ENCODE results near the gene HAUS8.

HAUS8 gene

DNA sequence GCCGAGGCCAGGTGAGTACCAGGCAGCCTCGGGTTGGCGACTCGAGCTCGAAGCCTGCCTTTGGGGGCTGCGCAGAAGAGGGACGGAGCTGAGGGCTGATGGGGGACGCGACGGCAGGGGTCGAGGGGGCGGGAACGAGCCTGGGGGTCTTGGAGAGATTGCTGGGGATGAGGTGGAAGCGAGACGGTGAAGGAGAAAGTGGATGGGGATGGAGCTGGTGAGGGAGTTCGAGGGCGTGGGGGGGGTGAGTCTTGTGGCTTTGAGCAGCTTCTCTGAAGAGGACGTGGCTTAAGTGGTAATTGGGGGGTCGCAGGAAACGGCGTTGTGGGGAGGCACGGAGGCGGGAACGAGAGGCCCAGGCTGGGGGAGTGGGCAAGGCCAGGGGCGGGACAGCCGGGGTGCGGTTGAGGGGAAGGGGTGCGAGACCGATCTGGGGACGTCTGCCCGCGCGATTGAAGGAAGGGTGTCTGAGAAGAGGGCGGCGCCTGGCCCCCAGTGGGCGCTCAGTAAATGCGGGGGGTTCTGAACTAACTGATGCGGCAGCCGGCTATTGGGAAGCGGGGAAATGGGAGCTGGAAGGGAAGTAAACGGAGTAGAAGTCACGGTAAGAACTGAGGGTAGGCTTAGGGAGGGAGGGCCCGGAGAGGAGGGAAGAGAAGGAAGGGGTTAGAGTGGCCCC is 751 bp upstream of the HAUS8 start:
- FAIRE-seq = no peak

DNA sequence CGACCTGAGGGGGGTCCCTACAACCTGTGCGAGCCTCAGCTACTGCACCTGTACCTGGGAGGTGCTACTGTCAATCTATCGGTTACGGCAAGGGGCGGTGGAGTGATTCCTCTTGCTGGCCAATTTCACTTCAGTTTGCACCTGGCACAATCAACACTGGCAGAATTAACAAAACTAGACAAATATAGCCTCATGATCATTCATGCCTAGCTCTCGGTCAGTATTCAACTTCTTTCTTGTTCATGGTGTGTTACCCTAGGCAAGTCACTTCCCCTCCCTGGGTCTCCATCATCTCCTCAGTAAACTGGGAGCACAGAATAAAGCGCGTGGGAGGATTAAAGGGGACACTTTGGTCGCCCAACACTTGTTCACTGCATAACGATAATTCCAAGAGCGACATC is 618 bp downstream of the HAUS8 start:
- DNase-seq (ENCODE audit: low spot score) (no peak), FAIRE-seq (no peak)

More for the DNA sequence above, 751 bp upstream of the HAUS8 start:
- no peak for DNase-seq (ENCODE audit: low spot score)

DNA sequence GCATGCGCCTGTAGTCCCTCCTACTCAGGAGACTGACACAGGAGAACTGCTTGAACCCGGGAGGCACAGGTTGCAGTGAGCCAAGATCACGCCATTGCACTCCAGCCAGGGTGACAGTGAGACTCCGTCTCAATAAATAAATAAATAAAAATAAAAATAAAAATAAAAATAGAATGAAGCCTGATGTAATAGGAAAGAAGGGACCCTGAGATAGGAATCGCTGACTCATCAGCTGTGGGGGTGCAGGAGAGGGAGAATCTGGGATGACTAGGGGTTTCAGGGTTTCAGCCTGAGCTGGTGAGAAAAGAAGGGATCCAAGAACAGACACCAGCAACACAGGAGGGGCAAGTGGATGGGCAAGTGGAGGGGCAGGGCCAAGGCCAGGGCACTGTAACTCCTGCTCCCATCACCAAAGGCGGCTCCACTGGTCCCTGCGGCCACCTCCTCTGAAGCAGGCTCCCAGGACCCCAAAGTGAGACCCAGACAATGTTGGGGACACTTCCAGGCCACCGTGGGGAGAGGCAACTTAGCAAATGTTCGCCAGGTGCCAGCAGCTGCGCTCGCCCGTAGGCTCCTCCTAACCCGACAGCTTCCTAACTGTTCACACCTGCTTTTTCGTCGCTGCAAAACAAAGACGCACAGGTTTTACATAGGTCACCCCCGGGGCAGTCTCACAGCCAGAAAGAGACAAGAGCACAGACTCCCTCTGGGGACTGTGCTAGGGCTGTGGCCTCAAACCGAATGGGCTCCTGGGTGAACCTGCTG is 1.2 kb downstream of the HAUS8 start:
- DNase-seq (ENCODE audit: low spot score) (no peak), FAIRE-seq (no peak)

DNA sequence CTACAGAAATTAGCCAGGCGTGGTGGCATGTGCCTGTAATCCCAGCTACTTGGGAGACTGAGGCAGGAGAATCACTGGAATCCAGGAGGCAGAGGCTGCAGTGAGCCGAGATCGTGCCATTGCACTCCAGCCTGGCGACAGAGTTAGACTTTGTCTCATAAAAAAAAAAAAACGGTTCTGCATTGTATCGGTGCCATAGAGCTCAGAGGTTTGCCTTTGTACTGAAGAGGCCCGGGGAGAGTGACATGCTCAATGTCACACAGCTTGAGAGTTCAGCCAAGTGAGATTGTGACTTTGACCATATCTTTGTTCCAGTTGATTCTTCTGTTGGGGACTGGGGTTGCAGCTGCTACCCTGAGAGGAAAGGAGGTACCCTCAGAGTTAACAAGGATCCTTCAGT is 4.3 kb downstream of the HAUS8 start:
- no peak for DNase-seq (ENCODE audit: low spot score)
- no peak for FAIRE-seq

DNA sequence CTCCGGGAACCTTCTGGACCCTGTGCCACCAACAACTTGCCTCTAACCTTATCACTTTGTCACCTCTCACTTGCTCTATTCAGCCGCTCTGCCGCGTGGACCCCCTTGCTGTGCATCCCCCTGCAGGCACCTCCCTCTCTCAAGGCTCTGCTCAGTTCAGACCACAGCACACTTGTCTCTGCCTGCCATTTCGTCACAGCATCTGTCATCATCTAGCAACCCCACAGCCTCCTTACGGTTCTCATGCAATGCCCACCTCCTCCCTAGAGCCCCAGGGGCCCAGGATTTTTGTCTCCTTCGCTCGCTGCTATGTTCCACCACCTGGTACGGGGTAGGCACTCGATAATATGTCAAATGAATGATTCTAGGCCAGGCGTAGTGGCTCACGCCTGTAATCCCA is 4.8 kb downstream of the HAUS8 start:
- DNase-seq (ENCODE audit: low spot score) = no peak
- FAIRE-seq = no peak

DNA sequence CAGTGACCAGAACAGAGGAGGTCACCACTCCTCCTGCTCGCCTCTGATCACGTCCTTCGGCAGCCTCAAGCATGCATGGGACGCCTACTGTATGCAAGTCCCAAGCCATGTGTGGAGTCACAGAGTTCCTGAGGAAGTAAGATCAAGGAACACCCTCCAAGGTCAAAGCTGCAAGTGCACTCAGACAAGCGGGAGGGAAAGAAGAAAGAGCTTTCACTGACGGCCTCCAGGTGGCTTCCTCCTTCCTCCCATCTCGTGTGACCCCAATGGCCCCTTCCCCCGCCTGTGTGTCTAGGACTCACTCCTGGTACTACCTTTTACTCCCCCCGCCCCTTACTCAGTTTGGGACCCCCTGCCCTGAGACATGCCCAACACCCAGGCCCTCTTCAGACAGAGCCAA is 6.1 kb downstream of the HAUS8 start:
- no peak for DNase-seq (ENCODE audit: low spot score)
- no peak for FAIRE-seq

DNA sequence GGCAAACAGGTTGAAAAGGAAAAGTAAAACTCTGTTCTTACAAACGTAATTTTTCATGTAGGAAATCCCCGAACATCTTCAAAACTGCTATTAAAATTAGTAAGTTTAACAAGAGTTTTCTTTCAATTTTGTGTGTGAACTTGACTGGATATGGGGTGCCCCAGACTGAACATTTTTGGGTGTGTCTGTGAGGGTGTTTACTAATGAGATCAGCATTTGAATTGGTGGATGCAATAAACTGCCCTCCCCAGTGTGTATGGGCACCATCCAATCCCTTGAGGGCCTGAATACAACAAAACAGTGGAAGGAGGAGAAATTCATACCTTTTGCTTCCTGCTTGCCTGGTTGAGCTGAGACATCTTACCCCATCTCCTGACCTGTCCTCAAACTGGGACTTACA is 11.8 kb downstream of the HAUS8 start:
- DNase-seq (ENCODE audit: low spot score) (no peak), FAIRE-seq (no peak)

DNA sequence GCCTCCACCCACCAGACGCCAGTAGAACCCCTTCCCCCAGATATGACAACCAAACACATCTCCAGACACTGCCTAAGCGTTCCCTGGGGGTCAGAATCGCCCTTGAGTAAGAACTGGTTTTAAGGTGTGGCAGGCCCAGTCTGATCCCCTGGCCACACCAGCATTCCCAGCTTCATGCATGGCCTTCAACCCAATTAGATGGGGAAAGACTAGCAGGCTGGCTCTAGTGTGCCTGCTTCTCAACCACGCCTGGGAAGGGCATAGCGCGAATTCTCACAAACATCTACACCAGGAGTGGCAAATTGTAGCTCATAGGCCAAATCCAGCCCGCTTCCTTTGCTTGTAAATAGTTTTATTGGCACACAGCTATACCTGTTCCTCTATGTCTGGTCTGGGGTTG is 13.6 kb downstream of the HAUS8 start:
- DNase-seq (ENCODE audit: low spot score) (no peak), FAIRE-seq (no peak)

DNA sequence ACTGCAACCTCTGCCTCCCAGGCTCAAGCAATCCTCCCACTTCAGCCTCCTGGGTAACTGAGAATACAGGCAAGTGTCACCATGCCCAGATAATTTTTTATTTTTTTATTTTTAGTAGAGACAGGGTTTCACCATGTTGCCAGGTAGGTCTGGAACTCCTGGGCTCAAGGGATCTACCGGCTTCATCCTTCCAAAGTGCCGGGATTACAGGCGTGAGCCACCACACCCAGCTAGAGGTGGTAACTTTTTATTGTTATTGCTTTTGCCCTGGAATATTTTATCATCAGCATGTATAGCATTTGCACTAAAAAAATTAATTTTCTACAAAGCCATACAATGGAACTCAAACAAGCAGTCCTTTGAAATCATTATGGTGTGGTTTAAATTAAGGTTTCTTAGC is 14.0 kb downstream of the HAUS8 start:
- FAIRE-seq (no peak), DNase-seq (ENCODE audit: low spot score) (no peak)

DNA sequence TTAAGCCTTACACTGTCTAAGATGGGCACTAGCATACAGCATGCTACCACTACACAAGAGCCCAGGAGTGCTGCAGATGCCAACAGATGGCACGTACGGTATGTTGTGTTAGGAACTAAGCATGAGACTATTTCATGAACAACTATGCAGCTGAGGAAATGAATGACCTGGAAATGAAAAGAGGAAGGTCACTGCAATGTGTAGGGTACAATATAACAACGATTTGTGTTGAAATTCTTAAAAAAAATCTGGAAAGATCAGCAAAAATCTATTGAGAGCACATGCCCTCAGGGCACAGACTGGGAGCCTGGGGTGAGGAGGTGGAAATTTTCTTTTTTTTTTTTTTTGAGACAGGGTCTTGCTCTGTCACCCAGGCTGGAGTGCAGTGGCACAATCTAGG is 14.4 kb downstream of the HAUS8 start:
- FAIRE-seq = no peak
- DNase-seq (ENCODE audit: low spot score) = no peak

DNA sequence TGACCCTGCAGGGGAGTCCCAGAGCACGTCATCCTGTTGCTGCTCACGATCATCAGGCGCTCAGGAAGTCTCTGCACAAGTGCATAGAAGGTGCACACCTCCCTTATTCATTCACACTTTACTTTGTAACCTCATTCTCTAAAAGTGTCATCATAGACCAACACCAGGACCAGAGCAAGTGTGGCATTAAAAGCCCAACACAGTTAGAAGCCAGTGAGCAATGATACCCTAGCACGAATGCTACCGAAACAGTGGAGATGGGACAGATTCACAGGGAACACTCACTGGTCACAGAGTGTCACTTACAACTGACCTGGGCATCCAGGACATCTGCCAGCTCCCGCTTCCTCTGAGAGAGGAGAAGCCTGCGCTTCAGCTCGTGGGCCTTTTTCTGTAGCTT is 17.0 kb downstream of the HAUS8 start:
- DNase-seq (ENCODE audit: low spot score) = no peak
- FAIRE-seq = no peak

DNA sequence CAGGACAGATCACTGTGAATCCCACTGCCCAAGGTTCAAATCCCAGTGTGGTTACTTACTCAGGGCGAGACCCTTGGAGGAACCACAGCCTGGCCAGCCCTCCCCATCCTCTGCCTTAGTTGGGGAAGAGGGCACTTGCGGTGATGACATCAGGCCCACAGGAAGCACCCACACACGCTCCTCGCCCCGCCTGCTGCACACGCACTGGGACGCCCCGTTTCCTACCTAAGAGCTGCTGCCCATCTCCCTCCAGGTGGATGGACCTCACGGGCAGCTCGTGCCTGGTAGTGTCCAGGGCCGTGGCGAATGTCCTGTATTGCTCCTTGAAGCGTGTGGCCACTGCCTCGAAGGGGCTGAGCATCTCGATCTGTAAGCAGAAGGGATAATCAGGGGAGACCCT is 19.6 kb downstream of the HAUS8 start:
- FAIRE-seq (no peak), DNase-seq (ENCODE audit: low spot score) (no peak)

DNA sequence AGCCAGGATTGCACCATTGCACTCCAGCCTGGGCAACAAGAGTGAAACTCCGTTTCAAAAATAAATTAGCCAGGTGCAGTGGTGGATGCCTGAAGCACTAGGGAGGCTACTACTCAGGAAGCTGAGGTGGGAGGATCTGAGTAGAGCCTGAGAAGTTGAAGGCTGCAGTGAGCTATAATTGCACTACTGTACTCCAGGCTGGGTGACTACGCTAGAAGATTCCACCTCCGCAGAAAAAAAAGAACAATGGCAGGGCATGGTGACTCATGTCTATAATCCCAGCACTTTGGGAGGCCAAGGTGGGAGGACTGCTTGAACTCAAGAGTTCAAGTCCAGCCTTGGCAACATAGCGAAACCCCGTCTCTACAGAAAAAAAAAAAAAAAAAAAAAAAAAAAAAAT is 20.5 kb downstream of the HAUS8 start:
- FAIRE-seq = no peak
- DNase-seq (ENCODE audit: low spot score) = no peak

DNA sequence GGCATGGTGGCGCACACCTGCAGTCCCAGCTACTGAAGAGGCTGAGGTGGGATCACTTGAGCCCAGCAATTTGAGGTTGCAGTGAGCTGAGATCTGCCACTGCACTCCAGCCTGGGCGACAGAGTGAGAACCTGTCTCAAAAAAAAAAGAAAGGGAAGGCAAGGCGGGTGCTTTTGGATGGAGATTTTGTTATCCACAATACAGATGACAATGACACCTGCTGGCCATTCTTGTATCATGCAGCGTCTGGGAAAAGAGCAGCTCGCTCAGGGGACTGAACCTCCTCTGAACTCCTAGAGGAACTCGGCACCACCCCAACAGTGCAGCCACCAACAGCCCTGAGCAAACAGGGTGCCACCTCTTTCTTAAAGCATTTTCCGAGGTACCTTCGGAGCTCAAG is 22.8 kb downstream of the HAUS8 start:
- DNase-seq (ENCODE audit: low spot score) = no peak
- no peak for FAIRE-seq

DNA sequence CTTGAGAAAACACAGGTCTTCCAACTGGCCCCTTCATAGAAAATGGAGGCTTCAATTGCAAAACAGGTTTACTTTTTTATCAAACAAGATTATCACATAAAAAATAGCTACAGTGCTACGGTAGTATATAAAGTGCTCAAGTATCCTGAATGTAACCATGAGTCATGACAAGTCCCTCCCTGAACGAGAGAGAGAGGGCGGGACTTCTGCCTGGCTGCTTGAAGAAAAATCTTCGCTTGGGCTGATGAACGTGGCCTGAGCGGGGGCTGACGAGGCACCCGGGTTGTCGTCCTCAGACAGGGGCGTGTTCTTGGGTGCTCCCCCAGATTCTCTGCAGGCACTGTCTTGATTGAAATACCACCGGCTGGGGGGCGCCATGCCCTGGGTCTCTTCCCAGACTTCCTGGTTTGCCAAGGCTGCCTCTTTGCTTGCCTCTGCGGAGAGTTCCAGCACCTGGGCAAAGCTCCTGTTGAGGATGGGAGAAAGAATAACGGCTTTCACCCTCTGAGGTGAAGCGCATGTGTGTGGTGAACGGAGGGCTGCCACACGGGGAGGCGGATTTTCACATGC is 25.5 kb downstream of the HAUS8 start:
- DNase-seq (ENCODE audit: low spot score) = no peak
- FAIRE-seq = no peak

DNA sequence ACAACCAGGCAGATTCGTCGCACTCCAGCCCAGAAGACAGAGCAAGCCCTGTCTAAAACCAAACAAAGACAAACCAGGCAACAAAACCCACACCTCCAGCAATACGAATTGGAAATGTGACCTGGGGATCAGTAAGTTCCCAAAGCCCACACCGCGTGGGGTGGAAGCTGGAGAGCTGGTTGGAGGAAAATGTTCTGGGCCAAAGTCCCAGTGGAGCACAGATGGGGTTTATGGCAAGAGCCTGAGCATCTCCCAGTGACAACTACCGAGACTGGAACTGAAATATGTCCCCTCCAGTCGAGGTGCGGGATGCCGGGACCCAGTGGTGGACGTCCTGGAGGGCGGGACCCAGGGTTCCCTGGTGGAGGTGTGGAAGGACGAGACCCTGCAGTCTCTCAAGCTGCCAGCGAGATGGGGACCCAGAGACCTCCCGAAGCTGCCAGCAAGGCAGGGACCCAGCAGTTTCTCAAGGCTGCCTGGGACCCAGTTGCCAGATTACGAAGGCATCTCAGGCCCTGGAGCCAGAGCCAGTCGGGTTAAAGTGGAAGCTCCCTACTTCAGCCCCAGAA is 26.3 kb downstream of the HAUS8 start:
- no peak for FAIRE-seq

DNA sequence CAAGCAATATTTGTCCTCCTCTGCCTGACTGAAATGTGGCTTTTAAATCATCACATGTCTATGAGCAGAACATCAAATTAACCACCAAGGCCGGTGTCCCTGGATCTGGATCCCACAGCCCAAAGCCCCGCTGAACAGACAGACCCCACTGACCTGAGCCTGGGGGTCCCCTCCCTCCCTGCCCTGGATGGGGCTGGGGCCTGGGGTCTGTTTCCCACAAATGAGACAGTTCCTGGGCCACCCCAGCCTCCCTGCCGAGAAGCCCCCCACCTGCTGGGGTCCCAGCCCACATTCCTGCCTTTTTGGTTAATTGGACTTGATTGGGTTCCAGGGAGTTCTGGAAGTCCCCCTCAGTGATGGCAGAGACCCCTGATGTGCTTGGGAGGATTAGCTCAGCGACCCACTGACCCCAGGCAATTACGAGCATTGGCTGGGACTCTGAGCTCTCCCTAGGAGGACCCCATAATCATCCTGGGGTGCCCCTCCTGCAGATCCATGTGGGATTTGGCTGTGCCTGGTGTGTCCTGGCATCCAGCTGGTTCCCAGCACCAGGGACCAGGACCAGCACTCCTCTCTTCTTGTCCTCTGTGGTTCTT is 29.2 kb downstream of the HAUS8 start:
- DNase-seq (ENCODE audit: low spot score) = no peak
- FAIRE-seq = no peak

More for the DNA sequence above, 26.3 kb downstream of the HAUS8 start:
- DNase-seq (ENCODE audit: low spot score) = no peak

DNA sequence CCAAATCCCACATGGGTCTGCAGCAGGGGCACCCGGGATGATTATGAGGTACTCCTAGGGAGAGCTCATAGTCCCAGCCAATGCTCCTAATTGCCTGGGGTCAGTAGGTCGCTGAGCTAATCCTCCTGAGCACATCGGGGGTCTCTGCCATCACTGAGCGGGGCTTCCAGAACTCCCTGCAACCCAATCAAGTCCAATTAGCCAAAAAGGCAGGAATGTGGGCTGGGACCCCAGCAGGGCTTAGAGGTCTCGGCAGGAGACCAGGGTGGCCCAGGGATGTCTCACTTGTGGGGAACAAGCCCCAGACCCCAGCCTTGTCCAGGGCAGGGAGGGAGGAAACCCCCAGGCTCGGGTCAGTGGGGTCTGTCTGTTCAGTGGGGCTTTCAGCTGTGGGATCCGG is 31.5 kb downstream of the HAUS8 start:
- DNase-seq (ENCODE audit: low spot score) (no peak), FAIRE-seq (no peak)

DNA sequence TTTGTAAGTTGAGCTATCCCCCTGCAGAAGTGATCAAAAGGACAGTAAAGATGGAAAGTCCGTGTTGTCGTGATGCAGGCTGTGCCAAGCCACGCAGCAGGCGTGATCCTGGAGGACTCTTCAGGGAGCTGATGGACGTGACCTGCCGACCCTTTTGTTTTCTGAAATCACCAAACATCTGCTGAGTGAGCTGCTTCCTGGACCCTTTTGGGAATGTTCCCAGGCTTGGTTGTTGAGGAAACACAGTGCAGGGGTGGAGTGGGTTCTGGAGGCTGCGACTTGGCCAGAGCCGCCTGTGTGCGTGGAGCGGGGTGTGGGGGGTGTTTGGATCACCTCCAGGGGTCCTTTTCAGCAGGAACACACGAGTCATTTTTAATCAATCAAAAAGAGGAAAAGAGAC is 33.3 kb downstream of the HAUS8 start:
- no peak for FAIRE-seq
- no peak for DNase-seq (ENCODE audit: low spot score)

DNA sequence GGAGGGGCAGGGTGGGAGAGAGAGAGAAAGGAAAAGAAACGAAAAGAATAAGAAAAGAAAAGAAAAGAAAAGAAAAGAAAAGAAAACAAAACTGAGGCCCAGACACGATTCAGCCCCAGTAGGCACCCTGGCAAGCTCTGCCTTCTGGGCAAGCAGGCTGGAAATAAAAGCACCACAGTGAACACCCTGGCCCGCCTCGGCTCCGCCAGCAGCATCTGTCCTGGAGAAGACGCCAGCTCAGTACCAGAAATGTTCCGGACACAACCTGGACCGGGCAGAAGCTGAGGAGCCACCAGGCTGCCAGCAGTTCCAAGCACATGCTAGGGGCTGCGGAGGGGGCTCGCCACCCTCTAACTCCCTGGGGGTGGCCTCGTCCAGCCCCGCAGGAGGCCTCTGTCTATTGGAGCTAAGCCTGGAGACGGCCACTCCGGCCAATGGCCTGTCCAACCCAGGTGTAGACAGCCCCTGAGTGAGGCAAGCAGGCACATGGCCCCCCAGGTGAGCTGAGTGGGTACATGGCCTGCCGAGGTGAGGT is 37.2 kb downstream of the HAUS8 start:
- DNase-seq (ENCODE audit: low spot score) (no peak), FAIRE-seq (no peak)

DNA sequence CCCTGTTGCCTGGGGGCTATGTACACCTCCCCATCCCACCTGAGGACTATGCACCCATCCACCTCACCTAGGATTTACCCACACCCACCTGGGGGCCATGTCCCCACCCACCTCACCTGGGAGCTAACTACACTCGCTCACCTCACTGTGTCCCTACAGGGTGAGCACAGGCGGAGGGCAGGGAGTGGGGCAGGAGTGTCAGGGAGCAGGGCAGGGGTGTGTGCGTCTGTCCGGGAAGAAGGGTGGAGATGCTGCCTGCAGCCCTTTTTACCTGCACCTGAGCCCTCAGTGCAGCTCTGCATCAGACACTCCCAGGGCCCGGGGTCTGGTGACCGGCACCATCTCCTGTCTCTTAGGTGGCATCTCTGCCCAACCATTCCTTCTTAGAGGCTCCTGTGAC is 38.1 kb downstream of the HAUS8 start:
- FAIRE-seq = no peak
- no peak for DNase-seq (ENCODE audit: low spot score)

DNA sequence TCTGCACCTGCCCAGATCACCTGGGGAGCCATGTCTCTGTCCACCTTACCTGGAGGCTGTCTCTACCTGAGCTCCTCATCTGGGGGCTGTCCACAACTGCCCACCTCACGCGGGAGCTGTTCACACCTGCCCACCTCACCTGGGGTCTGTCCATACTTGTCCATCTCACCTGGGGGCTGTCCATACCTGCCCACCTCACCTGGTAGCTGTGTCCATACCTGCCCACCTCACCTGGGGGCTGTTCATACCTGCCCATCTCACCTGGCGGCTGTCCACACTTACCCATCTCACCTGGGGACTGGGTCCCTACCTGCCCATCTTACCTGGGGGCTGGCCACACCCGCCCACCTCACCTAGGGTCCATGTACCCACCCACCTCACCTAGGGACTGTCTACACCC is 38.6 kb downstream of the HAUS8 start:
- DNase-seq (ENCODE audit: low spot score) (no peak), FAIRE-seq (no peak)

Measured in RCC 7860 (cell line).